GM12878 (cell line): ENCODE results near the gene BBX. TPM values are rescaled to one million over a fixed set of nuclear protein-coding genes. Genes with fewer than 3 reads are reported as not detected.

ENCODE experiments used
- ATAC-seq: fragments of 200-7000 bp; cut with Tn5 transposase; 3 replicates; pipeline ENCODE4 v1.9.1; 2020; ENCODE audit warnings: mild to moderate bottlenecking, moderate library complexity
- BruUV-seq: library from RNA; stranded (reverse); fragments of 400-500 nt; replicated peaks from 2 replicates; lab custom pipeline; 2021; lab: Mats Ljungman, UMichigan
- CTCF ChIA-PET: fragments of 300-600 bp; sonication (Branson Sonifier 250); formaldehyde crosslinking; extraction: SDS; loops from one replicate; lab custom pipeline; 2021; ENCODE audit warnings: inconsistent platforms; lab: Yijun Ruan, JAX
- POLR2A ChIA-PET: fragments of 350-600 bp; formaldehyde crosslinking; extraction: SDS; loops from one replicate; lab custom pipeline; 2021; ENCODE audit warnings: inconsistent platforms; lab: Charles Lee
- RAD21 ChIA-PET: fragments of 300-600 bp; sonication (Branson Sonifier 250); formaldehyde crosslinking; loops from one replicate; lab custom pipeline; 2023; ENCODE audit warnings: antibody characterized with exemption; ENCODE audit not compliant: unreplicated experiment; lab: Charles Lee
- SMC1A ChIA-PET: fragments of 300-600 bp; sonication (Branson Sonifier 250); formaldehyde crosslinking; loops from one replicate; lab custom pipeline; 2023; ENCODE audit not compliant: unreplicated experiment, uncharacterized antibody; lab: Charles Lee
- DNase-seq: peaks from one replicate; pipeline ENCODE4 v3.0.0-alpha.2; 2011; ENCODE audit warnings: low read depth, low spot score
- FAIRE-seq: peaks from 3 replicates; lab custom pipeline; 2011; peaks lifted over from hg19 to GRCh38; lab: Jason Lieb, UNC
- H2AFZ ChIP-seq: 2 replicates; pipeline ENCODE4 v1.6.0; 2011; ENCODE audit warnings: low read depth, low read length, control low read depth; ENCODE audit not compliant: control insufficient read depth
- H3K27ac ChIP-seq: 2 replicates; pipeline ENCODE4 v1.5.1; 2011; ENCODE audit warnings: control low read depth; ENCODE audit not compliant: control insufficient read depth, insufficient read depth
- H3K27me3 ChIP-seq, 2 experiments: replicated peaks in 1 of 2; 2 replicates each; pipeline versions ENCODE4 v1.6.0 to v1.6.1; 2011; ENCODE audit warnings: low read length in 1 of 2; ENCODE audit not compliant: control insufficient read depth in 2 of 2, insufficient read depth in 2 of 2
- H3K36me3 ChIP-seq, 2 experiments: 2 replicates each; pipeline ENCODE4 v1.5.1; 2011; ENCODE audit warnings: low read length in 1 of 2; ENCODE audit not compliant: control insufficient read depth in 2 of 2, insufficient read depth in 2 of 2
- H3K4me1 ChIP-seq: 2 replicates; pipeline ENCODE4 v1.6.1; 2011; ENCODE audit warnings: mild to moderate bottlenecking, low read length, moderate library complexity, mixed read lengths; ENCODE audit not compliant: control insufficient read depth, insufficient read depth
- H3K4me2 ChIP-seq: 2 replicates; pipeline ENCODE4 v1.6.0; 2011; ENCODE audit warnings: control low read depth; ENCODE audit not compliant: control insufficient read depth, insufficient read depth
- H3K4me3 ChIP-seq: fragments of 200-600 bp; sonication (generic); 2 replicates; pipeline ENCODE4 v1.5.1; 2016
- H3K79me2 ChIP-seq: 2 replicates; pipeline ENCODE4 v1.6.0; 2011; ENCODE audit warnings: low read length; ENCODE audit not compliant: control insufficient read depth, insufficient read depth
- H3K9ac ChIP-seq: 2 replicates; pipeline ENCODE4 v1.8.0; 2011; ENCODE audit warnings: low read length, control low read depth, mixed read lengths; ENCODE audit not compliant: control insufficient read depth, insufficient read depth
- H3K9me3 ChIP-seq: replicated peaks from 3 replicates; pipeline ENCODE4 v1.5.1; 2011; ENCODE audit warnings: mild to moderate bottlenecking, low read length; ENCODE audit not compliant: control insufficient read depth, insufficient read depth
- H4K20me1 ChIP-seq: 2 replicates; pipeline ENCODE4 v1.6.0; 2011; ENCODE audit not compliant: control insufficient read depth, insufficient read depth
- EZH2 ChIP-seq: IDR thresholded peaks from 2 replicates; pipeline ENCODE4 v1.6.1; 2012; ENCODE audit warnings: low read depth, mild to moderate bottlenecking, control low read depth, inconsistent platforms, low read length, borderline replicate concordance; ENCODE audit not compliant: control insufficient read depth
- GATAD2B ChIP-seq: fragments of 450-650 bp; conservative IDR thresholded peaks from 2 replicates; pipeline ENCODE4 v1.6.1; 2017; ENCODE audit warnings: low read depth, mild to moderate bottlenecking, moderate library complexity
- SPI1 ChIP-seq: IDR thresholded peaks from 2 replicates; pipeline ENCODE4 v1.6.1; 2011; ENCODE audit warnings: low read depth, mild to moderate bottlenecking, low read length, moderate library complexity, borderline replicate concordance; ENCODE audit not compliant: insufficient read depth
- TCF12 ChIP-seq: IDR thresholded peaks from 2 replicates; pipeline ENCODE4 v1.6.1; 2011; ENCODE audit warnings: low read depth, mild to moderate bottlenecking, low read length
- ZBED1 ChIP-seq: IDR thresholded peaks from 2 replicates; pipeline ENCODE4 v1.6.1; 2016; ENCODE audit warnings: borderline replicate concordance
- WGBS: methylation state at CpG from one replicate; pipeline ENCODE4 v1.1.6; 2016; ENCODE audit warnings: low lambda C conversion rate; ENCODE audit not compliant: insufficient replicate concordance, insufficient coverage; ENCODE audit errors: missing lambda C conversion rate; 5-methylcytosine and 5-hydroxymethylcytosine counted together
- in situ Hi-C: fragments of 300-500 bp; cut with MboI; formaldehyde crosslinking; loops from 9 replicates; pipeline ENCODE4 v1.14.3; 2018; ENCODE audit warnings: mixed read lengths
- intact Hi-C: fragments of 100-400 bp; cut with micrococcal nuclease; formaldehyde crosslinking; loops from one replicate; pipeline ENCODE4 v1.14.2; 2022; ENCODE audit not compliant: unreplicated experiment
- polyA plus RNA-seq, 11 experiments: library from polyadenylated mRNA; depleted of rRNA in 4 of 11; unstranded in 6 of 11; stranded (reverse) in 5 of 11; fragments of >200 nt; fragmentation: Nextera tagmentation in 4 of 11; fragmentation: Illumina TruSeq in 1 of 11; extraction: Ambion mirVana in 4 of 11; extraction: Trizol in 1 of 11; gene quantifications; 1 replicate in 1 of 11; 2 replicates in 10 of 11; pipeline versions ENCODE4 v1.2.1 to v1.2.3, GENCODE V29; 2011 to 2016; ENCODE audit warnings: inconsistent platforms in 2 of 11, missing spikeins in 2 of 11, low read depth in 1 of 11
- total RNA-seq, 4 experiments: library from RNA; depleted of rRNA in 3 of 4; stranded (reverse); fragments of >200 nt in 3 of 4; fragmentation: Illumina TruSeq in 1 of 4; extraction: Trizol in 1 of 4; gene quantifications; 2 replicates each; pipeline versions ENCODE4 v1.2.1 to v1.2.3, GENCODE V29; 2013 to 2021
- TF ChIP-seq, protein P1 (sequence below): fragments of 450-650 bp; IDR thresholded peaks from 2 replicates; pipeline ENCODE4 v1.6.1; 2017; ENCODE audit warnings: mild to moderate bottlenecking, low read depth, inconsistent platforms; ENCODE audit not compliant: poor library complexity, severe bottlenecking

The BBX gene
- total and polyA plus RNA-seq, 10 of the 15 experiments (the other 5 are each of a cell fraction or from before 2014, with no cell fraction given) = 13.3 to 38.5 (median 32.0) TPM

GRCh38 chr3:107681396-107681795, 158.6 kb downstream of the BBX start:
- RAD21 ChIA-PET = interaction anchor here (1.1 kb wide), 1 partner anchor 164 kb away, joined by 3 read pairs; no protein-coding TSS in a partner anchor
- Histone ChIP-seq H3K27me3 (no peaks in the 10 kb centered on the region), H3K4me1 (peaks cover 5% of the 10 kb centered on the region; the same call in 1 of the 2 replicates), H3K4me2 (no peak overlapping the region), H3K4me3 (no peak overlapping the region), H3K36me3 (no peaks in the 10 kb centered on the region), H3K27ac (no peak overlapping the region), H3K9ac (no peak overlapping the region), H3K9me3 (no peaks in the 10 kb centered on the region)
- no TSS peak for BruUV-seq
- WGBS = 93% methylated on average over 3 of the region's 3 CpGs
- ATAC-seq (no peak), DNase-seq (no peak)
- intact Hi-C loops = no loop called here
- CTCF ChIA-PET = interaction anchor here (1.2 to 10.0 kb wide), 3 partner anchors 9 to 71 kb away, joined by 5 to 212 read pairs (median 6); no protein-coding TSS in a partner anchor
- SMC1A ChIA-PET = interaction anchor here (0.8 to 2.0 kb wide), 5 partner anchors 9 to 105 kb away, joined by 3 to 5 read pairs (median 4); no protein-coding TSS in a partner anchor
- POLR2A ChIA-PET = no interaction called here
- no peak for TF ChIP-seq EZH2
- no peak for TF ChIP-seq SPI1
- no peak for TF ChIP-seq TCF12
- no peak for TF ChIP-seq GATAD2B
- TF ChIP-seq, protein P1, sequence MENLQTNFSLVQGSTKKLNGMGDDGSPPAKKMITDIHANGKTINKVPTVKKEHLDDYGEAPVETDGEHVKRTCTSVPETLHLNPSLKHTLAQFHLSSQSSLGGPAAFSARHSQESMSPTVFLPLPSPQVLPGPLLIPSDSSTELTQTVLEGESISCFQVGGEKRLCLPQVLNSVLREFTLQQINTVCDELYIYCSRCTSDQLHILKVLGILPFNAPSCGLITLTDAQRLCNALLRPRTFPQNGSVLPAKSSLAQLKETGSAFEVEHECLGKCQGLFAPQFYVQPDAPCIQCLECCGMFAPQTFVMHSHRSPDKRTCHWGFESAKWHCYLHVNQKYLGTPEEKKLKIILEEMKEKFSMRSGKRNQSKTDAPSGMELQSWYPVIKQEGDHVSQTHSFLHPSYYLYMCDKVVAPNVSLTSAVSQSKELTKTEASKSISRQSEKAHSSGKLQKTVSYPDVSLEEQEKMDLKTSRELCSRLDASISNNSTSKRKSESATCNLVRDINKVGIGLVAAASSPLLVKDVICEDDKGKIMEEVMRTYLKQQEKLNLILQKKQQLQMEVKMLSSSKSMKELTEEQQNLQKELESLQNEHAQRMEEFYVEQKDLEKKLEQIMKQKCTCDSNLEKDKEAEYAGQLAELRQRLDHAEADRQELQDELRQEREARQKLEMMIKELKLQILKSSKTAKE = no peak
- TF ChIP-seq ZBED1 = no peak
- TF ChIP-seq, all 136 proteins: peak for 0
- FAIRE-seq = no peak
- in situ Hi-C loops = no loop called here
- Histone ChIP-seq H4K20me1 (no peaks in the 10 kb centered on the region), H2AFZ (no peak overlapping the region), H3K79me2 (no peaks in the 10 kb centered on the region)
